Uterus (tissue), 2 donors: ENCODE results near the gene HPCA.

ENCODE experiments used
- POLR2A ChIP-seq, 2 donors: fragments of 450-650 bp; IDR thresholded peaks; one replicate each; pipeline ENCODE4 v1.6.1; 2016; ENCODE audit warnings: antibody characterized with exemption in 2 of 2, mild to moderate bottlenecking in 1 of 2, moderate library complexity in 1 of 2
- TF ChIP-seq, protein P1 (sequence below), 4 experiments: fragments of 200-600 bp in 2 of 4; fragments of 450-650 bp in 2 of 4; sonication (generic) in 2 of 4; IDR thresholded peaks; one replicate each; pipeline ENCODE4 v1.5.1; 2016 to 2019; ENCODE audit warnings: antibody characterized with exemption in 4 of 4, mild to moderate bottlenecking in 2 of 4, moderate library complexity in 1 of 4

DNA sequence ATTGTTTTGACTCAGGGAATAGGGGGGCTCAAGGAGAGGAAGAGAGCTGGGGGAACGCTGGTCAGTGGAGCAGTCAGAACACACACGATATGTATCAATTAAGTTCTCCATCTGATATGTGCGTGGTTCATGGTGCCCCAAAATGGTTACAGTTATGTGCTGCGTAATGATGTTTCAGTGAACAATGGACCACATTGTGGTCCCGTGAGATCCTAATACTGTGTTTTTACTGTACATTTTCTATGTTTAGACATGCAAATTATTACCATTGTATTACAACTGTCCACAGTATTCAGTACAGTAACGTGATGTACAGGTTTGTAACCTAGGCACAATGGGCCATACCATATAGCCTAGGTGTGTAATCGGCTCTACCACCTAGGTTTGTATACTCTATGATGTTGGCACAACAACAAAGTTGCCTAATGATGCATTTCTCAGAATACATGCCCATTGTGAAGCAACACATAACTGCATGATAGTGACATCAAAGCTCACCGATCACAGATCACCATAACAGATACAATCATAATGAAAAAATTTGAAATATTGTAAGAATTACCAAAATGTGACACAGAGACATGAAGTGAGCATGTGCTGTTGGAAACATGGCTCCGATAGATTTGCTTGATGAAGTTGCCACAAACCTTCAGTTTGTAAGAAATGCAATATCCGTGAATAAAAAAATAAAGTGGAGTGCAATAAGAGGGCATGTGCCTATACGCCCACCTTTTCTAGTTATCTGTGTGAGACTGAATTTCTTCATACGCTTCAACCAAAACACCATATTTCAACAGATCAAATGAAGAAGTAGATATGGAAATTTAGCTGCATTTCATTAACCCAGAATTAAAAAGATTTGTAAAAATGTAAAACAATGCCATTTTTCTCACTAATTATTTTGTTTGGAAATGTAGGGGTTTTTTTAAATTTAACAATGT, 29.7 kb downstream of the HPCA start:
- TF ChIP-seq, protein P1, sequence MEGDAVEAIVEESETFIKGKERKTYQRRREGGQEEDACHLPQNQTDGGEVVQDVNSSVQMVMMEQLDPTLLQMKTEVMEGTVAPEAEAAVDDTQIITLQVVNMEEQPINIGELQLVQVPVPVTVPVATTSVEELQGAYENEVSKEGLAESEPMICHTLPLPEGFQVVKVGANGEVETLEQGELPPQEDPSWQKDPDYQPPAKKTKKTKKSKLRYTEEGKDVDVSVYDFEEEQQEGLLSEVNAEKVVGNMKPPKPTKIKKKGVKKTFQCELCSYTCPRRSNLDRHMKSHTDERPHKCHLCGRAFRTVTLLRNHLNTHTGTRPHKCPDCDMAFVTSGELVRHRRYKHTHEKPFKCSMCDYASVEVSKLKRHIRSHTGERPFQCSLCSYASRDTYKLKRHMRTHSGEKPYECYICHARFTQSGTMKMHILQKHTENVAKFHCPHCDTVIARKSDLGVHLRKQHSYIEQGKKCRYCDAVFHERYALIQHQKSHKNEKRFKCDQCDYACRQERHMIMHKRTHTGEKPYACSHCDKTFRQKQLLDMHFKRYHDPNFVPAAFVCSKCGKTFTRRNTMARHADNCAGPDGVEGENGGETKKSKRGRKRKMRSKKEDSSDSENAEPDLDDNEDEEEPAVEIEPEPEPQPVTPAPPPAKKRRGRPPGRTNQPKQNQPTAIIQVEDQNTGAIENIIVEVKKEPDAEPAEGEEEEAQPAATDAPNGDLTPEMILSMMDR (IDR thresholded peaks at IDR 0.05): no peak
- no peak for TF ChIP-seq POLR2A (IDR thresholded peaks at IDR 0.05)
